C4-2B (cell line): ENCODE data around the gene WDR46.

Experiments
- H3K27ac ChIP-seq: fragments of 450-650 bp; 2 replicates; pipeline ENCODE4 v1.5.1; 2017
- ZFX ChIP-seq: fragments of 450-650 bp; IDR thresholded peaks from 2 replicates; pipeline ENCODE4 v1.6.1; 2017
- TF ChIP-seq, protein P1 (sequence below): fragments of 450-650 bp; conservative IDR thresholded peaks from 2 replicates; pipeline ENCODE4 v1.5.1; 2017; ENCODE audit warnings: mild to moderate bottlenecking

The WDR46 gene

DNA sequence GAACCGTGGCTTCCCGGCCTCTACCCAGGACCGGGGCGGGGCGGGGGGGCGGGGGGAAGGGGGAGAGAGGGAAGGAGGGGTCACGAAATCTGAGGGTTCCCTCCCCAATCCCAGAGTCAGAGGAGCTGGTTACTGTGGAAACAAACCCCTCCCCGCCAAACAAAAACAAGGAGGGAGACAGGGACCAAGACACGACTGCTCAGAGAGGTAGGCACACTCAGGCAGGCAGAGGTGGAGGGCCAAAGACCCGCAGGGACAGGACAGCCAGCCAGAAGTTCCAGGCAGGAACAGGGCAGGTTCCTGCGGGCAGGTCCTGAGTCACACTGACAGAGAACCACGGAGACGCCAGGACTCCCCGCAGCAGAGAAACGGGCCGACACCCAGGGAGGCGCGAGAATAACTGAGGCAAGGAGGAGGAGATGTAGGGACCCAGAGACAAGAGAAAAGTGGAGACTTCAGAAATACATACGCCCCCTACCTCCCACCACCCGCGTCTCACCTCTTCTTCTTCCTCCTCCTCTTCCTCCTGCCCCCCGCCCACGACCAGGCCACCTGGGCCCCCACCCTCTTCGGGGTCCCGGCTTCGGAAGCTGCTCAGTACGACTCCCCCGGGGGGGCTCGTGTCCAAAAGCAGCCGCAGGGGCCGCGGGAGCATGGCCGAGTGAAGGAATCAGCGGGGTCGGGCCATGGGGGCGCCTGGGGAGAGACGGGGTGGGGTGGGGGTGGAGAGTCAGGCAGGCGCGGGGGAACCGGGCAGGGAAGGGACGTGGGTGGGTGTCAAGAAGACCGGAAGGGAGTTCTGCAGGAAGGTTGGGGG is 9.1 kb upstream of the WDR46 start:
- no peak; the same call in 1 of the 2 replicates for TF ChIP-seq ZFX
- TF ChIP-seq, protein P1, sequence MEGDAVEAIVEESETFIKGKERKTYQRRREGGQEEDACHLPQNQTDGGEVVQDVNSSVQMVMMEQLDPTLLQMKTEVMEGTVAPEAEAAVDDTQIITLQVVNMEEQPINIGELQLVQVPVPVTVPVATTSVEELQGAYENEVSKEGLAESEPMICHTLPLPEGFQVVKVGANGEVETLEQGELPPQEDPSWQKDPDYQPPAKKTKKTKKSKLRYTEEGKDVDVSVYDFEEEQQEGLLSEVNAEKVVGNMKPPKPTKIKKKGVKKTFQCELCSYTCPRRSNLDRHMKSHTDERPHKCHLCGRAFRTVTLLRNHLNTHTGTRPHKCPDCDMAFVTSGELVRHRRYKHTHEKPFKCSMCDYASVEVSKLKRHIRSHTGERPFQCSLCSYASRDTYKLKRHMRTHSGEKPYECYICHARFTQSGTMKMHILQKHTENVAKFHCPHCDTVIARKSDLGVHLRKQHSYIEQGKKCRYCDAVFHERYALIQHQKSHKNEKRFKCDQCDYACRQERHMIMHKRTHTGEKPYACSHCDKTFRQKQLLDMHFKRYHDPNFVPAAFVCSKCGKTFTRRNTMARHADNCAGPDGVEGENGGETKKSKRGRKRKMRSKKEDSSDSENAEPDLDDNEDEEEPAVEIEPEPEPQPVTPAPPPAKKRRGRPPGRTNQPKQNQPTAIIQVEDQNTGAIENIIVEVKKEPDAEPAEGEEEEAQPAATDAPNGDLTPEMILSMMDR = no peak
- peak overlapping the region; percentile 87 for H3K27ac ChIP-seq

DNA sequence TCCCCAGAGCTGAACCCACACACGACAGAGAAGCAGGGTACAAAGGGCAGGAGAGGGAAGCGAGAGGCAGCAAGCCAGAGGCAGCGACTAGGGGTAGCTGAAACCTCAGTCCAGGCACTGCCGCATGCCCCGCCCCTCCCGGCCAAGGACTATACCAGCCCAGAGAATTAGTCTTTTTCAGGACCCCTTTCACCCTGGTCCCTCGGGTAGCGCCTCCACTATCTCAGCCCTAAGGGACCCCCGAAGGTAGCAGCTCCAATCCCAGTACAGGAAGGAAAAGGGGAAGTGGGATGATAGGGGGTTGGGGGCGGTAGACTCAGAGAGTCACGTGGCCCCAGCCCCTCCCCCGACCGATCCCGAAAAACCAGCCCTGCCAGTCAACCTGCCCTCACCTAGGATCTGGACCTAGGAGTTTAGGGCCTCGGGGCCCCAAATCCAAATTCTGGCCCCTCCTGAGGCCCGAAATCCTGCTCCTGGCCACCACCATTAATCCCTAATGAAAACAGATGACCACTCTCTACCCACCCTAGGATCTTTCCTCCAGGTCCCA is 8.4 kb upstream of the WDR46 start:
- TF ChIP-seq, protein P1 = no peak
- peak; percentile 44; the same call in 1 of the 2 replicates for TF ChIP-seq ZFX
- H3K27ac ChIP-seq = peak overlapping the region; percentile 87

DNA sequence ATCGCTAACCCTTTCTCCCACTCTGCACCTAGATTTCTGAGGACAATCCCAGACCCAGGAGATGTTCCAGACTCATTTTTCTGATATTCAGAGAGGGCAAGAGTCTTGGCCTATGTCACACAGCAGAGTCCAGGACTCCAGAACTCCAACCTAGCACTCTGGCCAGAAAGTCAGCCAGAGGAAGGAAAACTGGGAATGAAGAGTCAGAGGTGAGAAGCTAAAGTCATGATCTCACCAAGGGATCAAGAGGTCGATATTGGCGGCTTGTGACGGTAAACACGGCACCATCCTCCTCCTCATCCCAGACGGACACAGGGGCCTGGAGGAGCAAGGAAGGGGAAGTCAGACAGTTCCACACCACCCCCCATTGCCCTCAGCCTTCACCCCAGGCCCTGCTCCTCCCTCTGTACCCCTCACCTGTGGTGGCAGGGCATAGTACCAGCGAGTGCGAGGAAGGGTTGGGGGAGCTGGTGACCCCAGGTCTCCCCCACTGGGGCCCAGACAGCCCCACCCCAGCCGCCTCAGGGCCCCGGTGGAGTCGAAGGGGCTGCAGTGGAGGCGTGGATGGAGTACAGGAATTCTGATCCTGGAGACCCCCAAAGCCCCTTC is 7.9 kb upstream of the WDR46 start:
- no peak for TF ChIP-seq ZFX
- TF ChIP-seq, protein P1 = no peak
- peak overlapping the region; percentile 87 for H3K27ac ChIP-seq

DNA sequence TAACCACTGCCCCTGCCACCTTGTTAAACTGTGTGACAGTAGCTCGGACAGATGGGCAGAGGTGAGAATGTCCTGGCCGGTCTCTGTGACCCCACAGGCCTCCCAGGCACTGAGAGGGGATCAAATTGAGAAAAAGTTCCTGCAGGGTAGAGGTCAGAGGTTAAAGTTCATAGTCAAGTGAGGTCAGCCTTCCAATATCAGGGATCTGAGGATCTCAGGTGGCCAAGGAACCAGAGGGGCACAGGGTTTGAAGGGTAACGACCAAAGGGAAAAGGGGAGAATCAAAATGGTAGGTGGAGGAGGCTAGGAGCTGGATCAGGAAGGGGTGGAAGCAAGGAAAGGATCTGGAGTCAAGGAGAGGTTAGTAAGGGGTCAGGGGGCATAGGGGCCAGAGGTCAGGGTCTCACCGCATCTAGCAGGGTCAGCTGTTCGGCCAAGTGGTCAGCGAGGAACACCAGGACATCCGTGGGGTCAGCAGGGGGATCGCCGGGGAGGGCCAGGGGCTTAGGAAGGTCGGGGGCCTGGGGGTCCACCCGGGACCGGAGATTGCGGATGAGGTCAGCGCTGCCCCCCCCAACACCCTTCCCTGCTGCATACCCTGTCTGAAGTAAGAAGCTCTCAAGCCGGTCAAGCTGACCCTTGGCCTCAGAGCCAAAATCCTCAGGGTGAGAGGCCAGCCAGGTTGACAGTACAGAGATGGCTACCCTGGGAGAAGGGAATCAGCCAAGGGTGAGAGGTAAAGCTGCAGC is 6.8 kb upstream of the WDR46 start:
- no peak overlapping the region; the same call in 1 of the 2 replicates for H3K27ac ChIP-seq
- no peak for TF ChIP-seq ZFX
- TF ChIP-seq, protein P1 = no peak

DNA sequence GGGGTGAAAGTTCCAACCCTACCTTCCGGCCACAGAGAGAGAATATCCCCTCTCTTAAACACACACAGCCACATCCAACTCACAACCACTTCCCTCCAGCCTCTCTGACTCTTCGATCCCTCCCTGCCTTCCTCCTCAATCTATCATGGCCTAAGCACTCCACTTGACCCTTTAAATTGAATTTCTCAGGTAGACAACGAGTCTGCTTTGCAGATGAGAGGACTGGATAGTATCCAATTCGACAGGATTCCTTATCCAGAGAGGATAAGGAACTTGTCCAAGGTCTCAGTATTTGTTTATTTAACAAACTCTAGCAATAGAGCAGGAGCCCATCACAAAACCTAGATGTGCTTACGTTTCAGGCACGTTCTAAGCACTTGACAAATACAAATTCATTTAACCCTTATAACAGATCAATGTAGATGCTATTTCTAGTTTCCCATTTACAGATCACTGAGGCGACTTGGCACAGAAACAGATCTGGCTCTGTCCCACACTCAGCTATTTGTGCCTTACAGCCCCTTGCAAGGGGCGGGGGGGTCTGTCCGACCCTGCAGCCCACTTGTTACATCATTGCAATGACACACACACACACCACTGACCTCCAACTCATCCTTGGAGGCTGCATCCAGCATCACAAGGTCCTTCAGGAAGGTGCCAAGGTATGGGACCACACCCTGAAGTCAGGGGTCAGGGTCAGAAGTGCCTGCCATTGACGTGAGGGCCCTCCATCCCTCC is 5.2 kb upstream of the WDR46 start:
- no peak overlapping the region for H3K27ac ChIP-seq
- no peak for TF ChIP-seq ZFX
- TF ChIP-seq, protein P1 = no peak

DNA sequence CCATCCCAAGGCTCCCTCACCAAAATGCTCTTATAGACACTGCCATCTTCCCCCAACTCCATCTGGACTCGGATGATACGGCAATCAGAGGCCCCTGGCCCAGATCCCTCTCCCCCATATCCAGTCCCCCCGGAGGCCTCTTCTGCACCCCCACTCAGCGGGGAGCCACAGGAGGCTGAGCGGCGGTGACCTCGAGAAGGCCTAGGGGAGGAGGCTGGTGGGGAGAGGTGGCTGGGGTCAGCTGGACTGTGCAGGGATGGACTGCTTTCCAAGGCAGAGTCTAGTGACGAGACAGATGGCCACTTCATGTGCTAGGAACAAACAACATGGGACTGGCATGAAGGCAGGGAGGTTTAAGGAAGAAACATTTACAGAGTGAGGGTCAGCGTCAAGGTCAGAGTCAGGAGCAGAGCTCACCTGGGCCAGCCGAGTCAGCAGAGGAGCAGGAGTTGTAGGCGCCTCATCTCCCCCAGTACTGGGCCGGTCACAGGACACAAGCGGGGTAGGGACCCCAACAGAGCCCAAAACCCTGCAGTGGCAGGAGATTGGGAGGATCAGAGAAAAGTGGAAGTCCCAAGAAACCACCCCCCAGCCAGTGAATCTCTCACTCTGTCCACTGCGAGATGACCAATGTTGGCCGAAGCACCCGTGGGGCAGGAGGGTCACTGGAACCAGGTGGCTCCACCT is 4.1 kb upstream of the WDR46 start:
- TF ChIP-seq, protein P1 = no peak
- no peak for TF ChIP-seq ZFX

More for the DNA sequence above, 4.1 kb upstream of the WDR46 start:
- no peak overlapping the region for H3K27ac ChIP-seq
